Activated CD8-positive, alpha-beta memory T cell treated with anti-CD3 and anti-CD28 coated beads for 48 hours (primary cell): ENCODE data around the gene PRDM11.

Source experiments
- DNase-seq, 3 experiments: peaks; one replicate each; pipeline ENCODE4 v3.0.0-alpha.2; 2020; ENCODE audit warnings: low read depth in 2 of 3, low spot score in 2 of 3

Gene PRDM11

DNA sequence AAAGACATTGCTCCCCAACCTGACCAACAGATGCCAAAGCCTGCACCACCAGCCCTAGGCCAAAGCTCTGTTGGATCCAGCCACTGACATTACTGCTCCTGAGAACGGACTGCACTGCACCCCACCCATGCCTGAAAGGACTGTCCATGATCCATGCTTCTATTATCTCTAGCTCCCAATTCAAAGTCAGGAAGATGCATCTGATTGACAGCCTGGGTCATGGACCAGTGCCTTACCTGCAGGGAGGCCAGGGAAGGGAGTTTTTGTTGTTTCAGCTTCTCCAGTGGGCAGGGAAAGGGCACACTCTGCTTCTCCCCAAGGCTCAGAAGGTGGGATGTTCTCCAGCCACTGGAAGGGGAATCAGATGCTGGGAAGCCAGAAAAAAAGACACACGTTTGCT lies 4.8 kb upstream of the PRDM11 start:
- no peak for DNase-seq

DNA sequence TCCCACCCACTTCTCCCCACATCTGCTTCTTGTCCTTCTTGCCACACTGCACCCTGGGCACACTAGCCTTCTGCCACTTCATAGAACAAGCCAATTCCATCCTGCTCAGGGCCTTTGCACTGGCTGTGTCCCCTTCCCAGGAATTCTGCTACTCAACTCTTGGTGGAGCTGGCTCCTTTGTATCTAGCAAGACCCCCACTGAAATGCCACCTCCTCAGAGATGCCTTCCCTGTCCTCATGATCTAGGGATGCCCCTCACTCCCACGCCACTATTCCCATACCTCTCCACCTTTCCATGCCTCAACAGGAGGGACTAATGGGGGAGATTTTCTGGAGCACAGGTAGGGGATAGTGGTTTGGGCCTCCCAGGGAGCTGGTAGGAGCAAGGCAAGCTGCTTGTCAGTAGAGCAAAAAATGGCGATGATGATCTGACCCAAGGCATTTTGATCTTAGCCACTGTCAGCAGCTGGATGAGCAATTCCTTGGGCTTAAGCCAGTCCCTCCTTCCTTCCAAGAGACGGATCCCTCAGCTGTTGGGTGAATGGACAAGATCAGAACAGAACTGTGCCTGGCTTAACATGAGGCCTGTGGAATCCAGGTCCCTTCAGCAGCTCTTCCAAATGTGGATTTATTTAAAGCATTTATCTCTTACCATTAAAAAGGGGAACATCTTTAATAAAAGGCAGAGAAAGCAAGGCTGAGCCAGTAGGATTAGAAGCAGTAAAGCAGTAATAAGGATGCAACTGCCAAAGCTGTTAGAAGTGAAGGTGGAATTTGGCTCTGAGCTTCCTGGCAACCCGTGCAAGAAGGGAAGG lies 4.0 kb upstream of the PRDM11 start:
- no peak for DNase-seq

DNA sequence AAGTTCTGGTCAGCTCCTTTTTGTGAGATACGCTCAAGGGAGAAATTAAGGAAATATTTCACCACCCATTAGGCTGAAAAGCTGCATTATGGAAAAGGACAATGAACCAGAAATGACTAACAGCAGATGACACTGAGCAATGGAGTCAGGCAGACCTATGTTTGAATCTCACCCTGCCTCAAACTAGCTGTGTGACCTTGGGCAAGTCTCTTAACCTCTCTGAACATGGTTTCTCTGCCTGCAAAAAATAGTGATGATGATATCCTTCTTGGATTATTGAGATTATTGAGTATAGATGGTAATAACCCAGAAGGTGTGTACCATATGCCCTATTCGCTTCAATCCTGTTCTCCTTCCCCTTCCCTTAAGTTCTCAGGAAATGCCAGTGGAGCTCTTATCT lies 2.9 kb upstream of the PRDM11 start:
- no peak for DNase-seq

DNA sequence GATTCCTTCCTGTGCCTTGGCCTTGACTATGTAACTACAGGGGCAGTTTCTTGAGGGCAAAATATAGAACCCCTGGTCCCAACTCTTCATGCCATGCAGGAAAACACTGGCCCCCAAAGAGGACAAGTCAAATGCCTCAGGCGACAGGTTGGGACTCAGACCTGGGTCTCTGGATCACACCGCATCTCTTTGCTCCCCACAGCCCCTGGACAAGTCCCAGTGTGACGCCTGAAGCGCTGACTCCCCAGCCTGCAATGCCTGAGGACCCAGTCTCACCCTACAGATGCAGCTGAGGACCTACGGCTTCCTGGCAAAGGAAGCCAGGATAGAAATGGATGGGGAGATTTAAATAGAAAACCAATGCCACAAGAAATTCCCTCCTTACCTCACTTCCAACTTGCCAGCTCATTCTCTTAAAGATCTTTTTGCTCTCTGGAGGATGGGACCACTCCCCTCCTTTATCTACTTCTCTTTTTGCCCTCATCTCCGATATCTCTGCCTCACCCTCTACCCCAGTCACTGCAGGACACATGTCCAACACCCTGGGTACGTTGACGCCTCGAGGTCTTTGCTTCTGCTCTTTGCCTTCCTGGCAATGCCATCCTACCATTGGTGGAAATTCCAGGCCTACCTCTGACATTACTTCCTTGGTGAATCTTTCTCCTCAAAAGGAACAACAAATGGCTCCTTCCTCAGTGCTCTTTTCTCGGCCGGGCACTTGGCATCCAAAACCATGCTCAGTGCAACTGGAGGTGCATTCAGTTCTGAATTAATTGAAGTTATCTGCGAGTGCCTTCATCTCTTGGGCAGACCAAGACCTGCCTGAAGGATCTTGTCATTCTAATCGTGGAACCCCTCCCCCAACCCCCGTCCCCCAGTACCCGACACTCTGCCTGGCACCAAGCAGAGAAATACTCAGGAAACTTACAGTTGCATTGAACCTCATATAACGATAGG lies 2.0 kb upstream of the PRDM11 start:
- no peak for DNase-seq

DNA sequence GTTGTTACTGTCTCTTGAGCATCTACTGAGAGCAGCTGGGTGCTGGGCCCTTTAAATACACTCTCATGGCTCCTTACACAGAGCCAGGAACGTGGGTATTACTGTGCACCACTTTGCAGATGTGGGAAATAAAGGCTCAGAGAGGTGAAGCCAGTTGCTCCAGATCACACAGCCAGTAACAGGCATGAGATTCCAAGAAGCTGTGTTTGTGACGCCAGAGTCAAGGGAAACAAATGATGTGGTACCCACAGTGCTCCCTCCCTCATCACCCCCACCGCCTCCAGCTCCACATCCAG lies 1.4 kb upstream of the PRDM11 start:
- no peak for DNase-seq

DNA sequence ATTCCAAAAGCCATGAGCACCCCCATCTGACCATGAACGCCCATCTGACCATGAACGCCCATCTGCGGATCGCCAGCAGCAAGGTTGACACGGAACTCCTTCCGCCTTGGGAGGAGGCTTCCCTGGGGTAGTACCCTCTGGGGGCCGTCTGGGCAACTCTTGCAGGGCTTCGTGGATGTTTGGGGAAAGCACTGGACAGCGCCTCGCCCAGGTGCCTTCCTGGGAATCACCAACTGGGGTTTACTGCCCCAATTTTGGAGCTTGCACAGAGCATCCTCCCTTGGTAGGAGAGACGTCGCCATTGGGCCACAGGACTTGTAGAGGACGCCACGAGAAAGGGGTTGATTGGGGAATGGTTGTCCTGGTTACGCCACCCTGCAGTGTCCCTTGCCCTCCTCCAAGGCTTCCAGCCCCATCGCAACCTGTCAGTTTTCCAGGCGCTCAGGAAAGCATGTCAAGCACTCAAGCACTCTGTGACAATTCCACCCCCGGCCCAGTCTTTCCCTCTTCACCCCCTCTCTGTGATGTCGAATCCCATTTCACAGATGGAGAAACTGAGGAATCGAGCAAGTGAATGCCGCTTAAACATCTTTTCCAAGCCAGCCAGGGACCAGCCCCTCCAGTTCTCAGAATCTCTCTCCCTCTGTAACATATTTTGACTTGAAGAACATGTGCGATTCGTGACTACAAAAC lies 914 bp upstream of the PRDM11 start:
- DNase-seq: no peak

DNA sequence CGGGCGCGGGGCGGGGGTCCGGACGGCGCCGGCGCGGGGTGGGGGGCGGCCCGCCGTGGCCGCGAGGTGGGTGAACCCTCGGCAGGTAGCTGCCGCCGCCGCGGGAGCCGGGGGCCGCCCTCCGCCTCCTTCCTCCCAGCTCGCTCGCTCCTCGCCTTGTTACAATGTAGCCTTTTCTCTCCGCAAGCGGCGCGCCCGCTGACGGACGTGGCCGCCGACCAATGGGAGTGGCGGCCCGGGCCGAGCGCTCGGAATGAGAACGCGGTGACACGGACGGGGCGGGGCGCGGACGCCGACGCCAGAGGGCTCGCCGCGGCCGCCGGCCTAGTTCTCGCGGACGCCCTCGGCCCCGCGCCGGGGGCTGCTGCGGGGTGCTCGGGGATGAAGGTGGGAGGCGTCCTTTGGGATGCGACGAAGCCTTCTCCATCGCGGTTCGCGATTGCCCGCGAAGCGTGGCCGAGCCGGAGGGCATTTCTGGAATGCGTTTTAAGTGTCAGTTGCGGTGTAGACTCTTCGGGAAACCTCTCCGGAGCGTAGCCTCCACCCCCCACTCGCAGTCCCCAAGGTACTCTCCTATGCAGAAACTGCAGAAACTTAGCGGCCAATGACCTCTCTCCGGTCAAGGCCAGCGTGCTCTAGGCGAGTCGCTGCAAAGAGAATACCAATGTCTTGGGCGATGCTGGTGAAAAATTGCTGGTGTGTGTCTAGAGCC lies 734 bp downstream of the PRDM11 start:
- DNase-seq: peak; percentile 76 to 85 (median 76)

DNA sequence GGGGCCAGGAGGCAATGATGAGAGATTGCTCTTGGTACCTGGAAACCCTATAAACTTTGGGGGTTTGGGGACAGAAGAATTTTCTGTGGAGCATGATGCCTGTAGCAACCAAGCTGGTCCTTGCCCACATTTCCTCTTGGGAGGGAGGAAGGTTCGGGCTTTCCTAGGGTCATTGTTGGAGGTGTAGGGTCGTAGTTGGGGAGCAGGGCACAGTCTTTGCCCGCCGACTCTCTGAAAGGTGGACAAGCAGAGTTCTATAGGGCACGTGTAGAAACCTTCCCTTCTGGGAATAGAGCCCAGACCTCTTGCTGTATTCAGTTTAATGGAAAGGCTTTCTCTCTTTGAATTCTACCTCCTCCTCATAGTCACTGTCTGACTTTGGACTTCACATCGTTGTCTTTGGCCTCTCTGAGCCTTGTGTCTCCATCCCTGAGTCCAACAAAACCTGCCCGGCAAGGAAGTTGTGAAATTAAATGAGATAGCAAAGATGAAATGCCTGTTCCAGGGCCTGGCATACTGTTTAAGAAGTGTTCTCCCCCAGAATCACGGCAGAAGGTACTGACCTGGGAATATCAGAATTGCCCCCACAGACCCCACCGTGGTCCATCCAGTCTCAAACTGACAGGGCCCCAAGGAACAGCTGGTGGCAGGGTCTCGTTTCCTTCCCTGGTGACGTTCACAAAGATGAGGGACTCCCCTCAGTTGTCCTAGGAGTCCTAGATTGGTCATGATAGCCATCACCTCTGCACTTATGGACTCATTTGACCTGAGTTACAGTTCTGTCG lies 1.6 kb downstream of the PRDM11 start:
- DNase-seq: no peak

DNA sequence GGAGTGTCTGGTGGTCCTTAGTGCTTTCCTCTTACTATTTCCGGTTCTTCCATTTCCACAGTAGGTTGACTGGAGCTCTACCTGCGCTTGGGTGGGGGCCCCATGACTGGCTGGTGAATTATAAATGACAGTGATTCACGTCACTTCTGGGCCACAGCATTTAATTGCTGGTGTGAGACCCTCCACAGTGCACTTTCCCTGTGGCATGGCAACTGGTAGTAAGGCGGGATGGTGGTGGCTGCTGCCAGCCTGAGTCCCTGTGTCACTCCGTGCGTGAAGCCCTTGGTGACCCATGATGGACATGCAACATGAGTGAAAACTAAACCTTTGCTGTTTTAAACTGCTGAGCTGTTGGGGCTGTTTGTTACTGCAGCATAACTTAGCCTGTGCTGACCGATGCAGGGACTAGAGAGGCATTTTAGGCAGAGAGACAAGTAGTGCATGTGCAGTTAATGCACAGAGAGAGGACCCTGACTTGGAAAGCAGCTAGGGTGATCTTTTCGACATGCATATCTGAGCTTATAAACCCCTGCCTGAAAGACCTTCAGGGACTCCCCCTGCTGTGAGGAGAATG lies 3.1 kb downstream of the PRDM11 start:
- DNase-seq: no peak

DNA sequence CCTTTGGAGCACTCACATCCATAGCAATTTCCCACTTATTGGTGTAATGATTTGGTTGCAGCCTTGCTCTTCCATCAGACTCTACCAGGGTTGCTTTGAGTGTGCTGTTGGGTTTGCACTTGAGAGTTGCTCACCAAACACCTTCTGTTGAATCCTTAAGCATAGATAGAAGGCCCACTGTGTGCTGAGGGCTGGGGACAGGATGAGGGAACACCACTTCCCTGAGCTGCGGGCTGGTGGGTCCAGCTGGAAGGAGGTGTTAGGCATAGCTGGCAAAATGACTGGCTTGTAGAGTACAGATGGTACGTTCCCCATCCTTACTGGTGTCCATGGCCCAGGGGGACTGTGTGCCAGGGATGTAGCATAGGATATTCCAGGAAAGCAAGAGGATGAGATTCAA lies 3.9 kb downstream of the PRDM11 start:
- no peak for DNase-seq

DNA sequence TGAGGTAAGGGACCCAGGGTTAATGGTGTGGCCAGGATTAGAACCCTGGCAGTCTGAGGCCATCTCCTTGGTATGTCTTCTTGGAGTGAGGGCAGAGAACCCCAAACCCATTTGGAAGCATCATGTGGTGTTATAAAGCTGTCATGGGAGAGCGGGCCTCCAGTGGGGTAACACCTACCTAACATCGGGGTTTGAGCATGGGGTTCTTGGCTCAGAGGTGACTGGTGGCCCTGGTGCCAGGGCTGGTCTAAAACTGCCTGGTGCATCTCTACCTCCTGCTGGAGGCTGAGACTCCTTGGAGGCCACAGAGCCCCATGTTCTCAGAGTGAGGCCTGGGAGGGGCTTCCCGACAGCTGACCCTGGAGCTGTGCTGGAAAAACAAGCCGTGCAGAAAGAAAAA lies 4.5 kb downstream of the PRDM11 start:
- DNase-seq: no peak

DNA sequence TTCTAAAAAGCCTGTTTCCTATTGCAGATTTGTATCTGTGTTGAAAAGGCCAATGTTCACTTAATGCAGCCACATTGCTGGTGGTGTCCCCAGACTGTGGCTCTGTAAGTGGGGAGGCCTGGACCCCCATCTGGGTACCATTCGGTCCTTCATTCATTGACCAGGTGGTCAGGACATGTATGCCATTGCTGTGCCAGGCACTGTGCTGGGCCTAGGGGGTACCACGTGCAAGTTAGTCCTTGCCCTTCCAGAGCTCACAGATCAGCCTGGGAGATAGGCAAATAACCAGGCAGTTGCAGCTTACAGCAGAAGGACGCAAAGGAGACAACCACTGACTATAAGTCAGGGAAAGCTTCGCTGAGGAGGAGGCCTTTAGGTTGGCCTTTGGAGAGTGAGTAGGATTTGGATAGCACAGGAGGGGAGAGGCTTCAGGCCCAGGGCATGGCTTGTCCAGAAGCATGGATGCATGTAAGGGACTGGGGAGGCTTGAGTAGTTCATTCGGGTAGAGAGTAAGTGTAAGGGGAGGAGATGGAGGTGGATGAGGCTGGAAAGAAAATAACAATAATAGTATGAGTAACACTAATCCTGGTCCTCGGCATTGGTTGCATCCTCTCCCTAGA lies 5.0 kb downstream of the PRDM11 start:
- DNase-seq: no peak

DNA sequence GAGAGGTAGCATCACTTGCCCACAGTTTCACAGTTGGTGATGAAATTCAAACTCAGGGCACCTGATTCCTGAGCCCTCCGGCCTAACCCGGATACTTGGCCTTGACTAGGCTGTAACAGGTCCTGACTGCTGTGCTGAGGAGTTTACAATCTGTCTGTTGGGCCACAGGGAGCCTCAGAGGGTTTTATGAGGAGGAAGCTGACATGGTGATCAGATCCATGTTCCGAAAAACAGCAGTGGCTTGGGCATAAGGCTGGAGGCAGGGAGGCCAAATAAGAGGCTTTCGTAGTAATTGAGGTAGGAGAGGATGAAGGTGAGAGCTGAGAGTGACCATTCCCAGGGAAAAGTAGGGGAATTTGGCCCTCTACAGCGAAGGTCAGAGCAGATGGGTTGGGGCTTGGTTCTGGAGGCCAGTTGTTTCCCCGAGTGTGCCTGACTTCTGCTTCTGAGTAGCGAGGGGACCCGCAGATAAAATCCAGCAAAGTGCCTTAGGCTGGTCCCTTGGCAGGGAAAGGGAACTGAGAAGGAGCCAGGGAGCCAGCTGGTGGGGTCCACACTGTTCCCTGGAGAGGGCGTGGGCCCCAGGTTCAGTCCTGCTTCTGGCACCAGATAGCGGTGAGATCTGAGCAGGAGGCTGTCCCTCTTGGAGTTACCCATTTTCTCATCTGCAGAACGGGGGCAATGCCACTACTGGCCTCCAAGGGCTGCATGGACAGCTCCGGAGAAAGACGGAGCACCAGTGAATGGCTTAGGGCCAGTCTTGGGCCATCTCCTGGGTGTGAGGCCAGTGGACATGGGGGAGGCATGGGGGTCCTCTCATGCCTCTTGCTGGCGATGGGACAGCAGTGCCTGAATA lies 6.5 kb downstream of the PRDM11 start:
- DNase-seq: no peak

DNA sequence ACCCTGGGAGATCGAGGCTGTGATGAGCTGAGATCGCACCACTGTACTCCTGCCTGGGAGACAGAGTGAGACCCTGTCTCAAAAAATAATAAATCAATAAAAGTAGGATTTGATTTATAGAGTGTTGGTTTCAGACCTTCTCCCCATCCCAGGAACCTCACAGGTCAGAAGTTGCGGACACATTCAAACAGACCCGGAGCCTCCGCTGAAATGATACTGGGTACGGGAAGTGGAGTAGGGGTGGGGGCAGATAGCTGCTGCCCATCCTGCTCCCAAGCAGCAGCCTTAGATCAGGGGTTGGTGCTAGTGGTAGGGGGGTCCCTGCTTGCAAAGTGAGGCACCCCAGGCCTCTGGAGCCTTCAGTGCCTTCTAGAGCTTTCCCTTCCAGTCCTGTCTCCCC lies 7.8 kb downstream of the PRDM11 start:
- DNase-seq: no peak

DNA sequence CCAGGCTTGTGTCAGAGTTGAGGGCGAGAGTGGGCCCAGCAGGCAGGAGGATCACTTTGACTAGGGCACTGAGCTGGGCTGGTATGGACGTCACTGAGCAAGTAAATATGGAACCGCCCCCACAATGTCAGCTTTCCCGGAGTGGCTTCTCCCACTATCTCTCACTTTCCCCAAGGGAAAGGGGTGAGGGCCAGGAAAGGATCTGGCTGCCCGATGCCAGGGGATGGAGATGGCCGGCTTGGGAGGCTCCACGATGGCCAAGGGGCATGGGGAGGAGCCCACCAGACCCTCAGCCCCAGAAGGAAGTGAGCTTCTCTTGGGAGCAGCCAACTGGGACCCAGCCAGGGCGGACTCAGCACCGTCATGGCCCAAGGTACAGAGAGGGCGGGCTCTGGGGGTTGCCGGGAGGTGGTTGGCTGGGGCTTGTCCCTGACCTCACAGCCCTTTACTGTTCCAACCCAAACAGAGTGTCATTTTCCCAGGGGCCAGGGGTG lies 8.7 kb downstream of the PRDM11 start:
- no peak for DNase-seq

DNA sequence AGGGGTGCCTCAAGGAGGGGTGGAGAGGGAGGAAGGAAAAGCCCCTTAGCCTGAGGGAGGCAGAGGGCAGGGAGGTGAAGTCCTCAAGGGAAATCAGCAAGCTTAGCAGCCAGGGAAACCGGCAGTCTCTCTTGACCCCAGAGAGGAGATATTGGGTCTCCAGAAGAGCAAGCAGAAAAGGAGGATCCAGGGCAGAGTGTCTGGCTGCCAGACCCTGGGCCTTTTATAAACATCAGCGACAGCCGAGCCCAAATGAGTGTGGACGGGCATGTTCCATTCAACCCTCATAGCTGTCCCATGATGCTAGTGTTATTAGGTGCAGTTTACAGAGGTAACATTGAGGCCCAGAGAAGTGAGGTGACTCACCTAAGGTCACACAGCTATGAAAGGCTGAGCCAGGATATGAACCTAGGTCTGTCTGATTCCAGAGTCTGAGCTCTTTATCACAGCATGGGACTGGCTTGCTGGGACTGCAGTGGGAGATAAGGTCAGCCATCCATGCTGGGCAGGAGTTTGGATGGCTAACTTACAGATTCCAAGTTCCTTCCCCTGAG lies 9.3 kb downstream of the PRDM11 start:
- DNase-seq: no peak

DNA sequence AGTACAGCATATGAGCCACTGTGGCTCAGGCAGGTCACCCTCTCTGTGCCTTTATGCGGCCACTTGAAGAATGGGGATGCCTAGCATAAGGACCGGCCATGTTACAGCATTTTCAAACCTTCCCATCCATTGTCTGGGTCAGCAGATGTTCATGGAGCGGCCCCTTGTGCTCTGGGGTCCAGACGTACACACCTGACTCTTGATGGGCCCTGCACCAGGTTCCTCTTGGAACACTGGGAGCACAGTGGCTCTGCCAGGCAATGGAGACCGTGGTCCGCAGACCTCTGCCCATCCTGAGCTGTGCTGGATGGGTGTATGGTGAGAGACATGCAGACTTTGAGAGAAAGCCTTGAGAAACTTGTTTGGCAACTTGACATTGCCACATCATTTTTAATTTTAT lies 9.8 kb downstream of the PRDM11 start:
- no peak for DNase-seq

DNA sequence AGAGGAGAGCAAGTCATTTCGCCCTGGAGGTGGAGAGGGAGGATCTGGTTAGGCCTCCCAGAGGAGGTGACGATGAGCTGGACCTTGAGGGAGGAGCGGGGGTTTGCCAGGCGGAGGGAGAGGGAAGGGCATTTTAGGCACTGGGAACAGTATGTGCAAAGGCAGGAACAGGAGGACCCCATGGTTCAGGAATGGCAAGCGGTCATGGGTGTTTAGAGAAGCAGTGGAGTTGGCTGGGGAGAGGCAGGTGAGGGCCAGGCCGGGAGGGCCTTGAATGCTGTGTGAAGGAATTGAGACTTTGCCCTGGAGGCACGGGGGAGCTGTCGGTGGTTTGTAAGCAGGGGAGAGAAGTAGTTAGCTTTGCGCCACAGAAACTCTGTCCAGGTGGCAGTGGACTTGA lies 10.3 kb downstream of the PRDM11 start:
- DNase-seq: no peak
